ENCODE data around the gene HMOX2. TPM values are rescaled to one million over a fixed set of nuclear protein-coding genes. Genes with fewer than 3 reads are reported as not detected.

The HMOX2 gene
- total RNA-seq, 1 donor from 2014 or later, result 53.8 TPM

- Histone ChIP-seq H3K36me3 (no peaks in the 10 kb centered on the region), H3K4me1 (peaks cover 10% of the 10 kb centered on the region), H3K27ac (no peak overlapping the region), H3K9me3 (no peaks in the 10 kb centered on the region), H3K27me3 (ENCODE audit: low read depth) (no peaks in the 10 kb centered on the region), H3K4me3 (no peak overlapping the region)
- DNase-seq, result no peak
- ATAC-seq, result no peak
- intact Hi-C loops (cut with DNase I), result no loop called here
- no peak for TF ChIP-seq CTCF (IDR thresholded peaks at IDR 0.05)
Measured at GRCh38 chr16:4533490-4533889, 57.3 kb downstream of the HMOX2 start.

- TF ChIP-seq CTCF (IDR thresholded peaks at IDR 0.05), result no peak
- H3K4me3 ChIP-seq, result no peak overlapping the region
- intact Hi-C loops (cut with DNase I), result no loop called here
- no peak overlapping the region for H3K27ac ChIP-seq
- no peaks in the 10 kb centered on the region for H3K27me3 ChIP-seq (ENCODE audit: low read depth)
- H3K4me1 ChIP-seq, result peaks cover 10% of the 10 kb centered on the region
- H3K36me3 ChIP-seq, result no peaks in the 10 kb centered on the region
- no peaks in the 10 kb centered on the region for H3K9me3 ChIP-seq
- ATAC-seq (no peak), DNase-seq (no peak)
Measured at GRCh38 chr16:4534151-4534790, 58.1 kb downstream of the HMOX2 start.

- H3K4me3 ChIP-seq, result no peak overlapping the region
- peaks cover 3% of the 10 kb centered on the region for H3K9me3 ChIP-seq
- ATAC-seq, result no peak
- H3K4me1 ChIP-seq, result peaks cover 10% of the 10 kb centered on the region
- no peaks in the 10 kb centered on the region for H3K27me3 ChIP-seq (ENCODE audit: low read depth)
- no peak overlapping the region for H3K27ac ChIP-seq
- no peak for TF ChIP-seq CTCF (IDR thresholded peaks at IDR 0.05)
- H3K36me3 ChIP-seq, result no peaks in the 10 kb centered on the region
- intact Hi-C loops (cut with DNase I), result no loop called here
- no peak for DNase-seq
Measured at GRCh38 chr16:4535627-4536108, 59.5 kb downstream of the HMOX2 start.

- Histone ChIP-seq H3K36me3 (no peaks in the 10 kb centered on the region), H3K4me3 (no peak overlapping the region), H3K9me3 (peaks cover 3% of the 10 kb centered on the region), H3K27ac (no peak overlapping the region), H3K4me1 (peaks cover 10% of the 10 kb centered on the region), H3K27me3 (ENCODE audit: low read depth) (no peaks in the 10 kb centered on the region)
- ATAC-seq, result no peak
- TF ChIP-seq CTCF (IDR thresholded peaks at IDR 0.05), result no peak
- intact Hi-C loops (cut with DNase I), result no loop called here
- no peak for DNase-seq
Measured at GRCh38 chr16:4536391-4537106, 60.4 kb downstream of the HMOX2 start.

GRCh38 chr16:4537376-4538343 is 61.5 kb downstream of the HMOX2 start:
- H3K27ac ChIP-seq, result peak overlapping the region; percentile 89
- peak; percentile 51 for DNase-seq
- H3K4me1 ChIP-seq, result peaks cover 10% of the 10 kb centered on the region
- H3K27me3 ChIP-seq (ENCODE audit: low read depth), result no peaks in the 10 kb centered on the region
- intact Hi-C loops (cut with DNase I), result no loop called here
- peak; percentile 65 to 72 for ATAC-seq
- H3K9me3 ChIP-seq, result peaks cover 3% of the 10 kb centered on the region
- H3K36me3 ChIP-seq, result no peaks in the 10 kb centered on the region
- peak overlapping the region; percentile 81 for H3K4me3 ChIP-seq
- no peak for TF ChIP-seq CTCF (IDR thresholded peaks at IDR 0.05)
